IPS DF 6.9 (cell line): Measurements from ENCODE around the gene MSL1.

Source experiments
- DNase-seq: peaks from one replicate; pipeline ENCODE4 v3.0.0-alpha.2; 2013; ENCODE audit warnings: low read depth, low spot score
- H3K27ac ChIP-seq: one replicate; pipeline ENCODE4 v1.5.1; 2013; ENCODE audit warnings: low read length, control low read depth
- H3K27me3 ChIP-seq: 2 replicates; pipeline ENCODE4 v1.6.1; 2013; ENCODE audit warnings: mild to moderate bottlenecking, low read length; ENCODE audit not compliant: control insufficient read depth, insufficient read depth
- H3K36me3 ChIP-seq: 2 replicates; pipeline ENCODE4 v1.6.1; 2013; ENCODE audit warnings: low read length; ENCODE audit not compliant: control insufficient read depth, insufficient read depth
- H3K4me1 ChIP-seq: 2 replicates; pipeline ENCODE4 v1.6.1; 2013; ENCODE audit warnings: low read length; ENCODE audit not compliant: control insufficient read depth, insufficient read depth
- H3K4me3 ChIP-seq: 2 replicates; pipeline ENCODE4 v1.5.1; 2013; ENCODE audit warnings: mild to moderate bottlenecking, low read length
- H3K9me3 ChIP-seq: 2 replicates; pipeline ENCODE4 v1.6.1; 2013; ENCODE audit warnings: low read length, inconsistent platforms; ENCODE audit not compliant: control insufficient read depth, insufficient read depth
- WGBS: extraction: QIAGEN DNeasy Blood & Tissue Kit; methylation state at CpG from one replicate; pipeline ENCODE4 v1.1.7; 2013; ENCODE audit warnings: mixed read lengths, missing lambda C conversion rate; ENCODE audit not compliant: insufficient read length, insufficient coverage; 5-methylcytosine and 5-hydroxymethylcytosine counted together

MSL1 gene

GRCh38 chr17:40113907-40114245 lies 7.9 kb upstream of the MSL1 start:
- Histone ChIP-seq H3K9me3 (no peaks in the 10 kb centered on the region), H3K4me3 (no peak overlapping the region), H3K27me3 (no peaks in the 10 kb centered on the region), H3K27ac (no peak overlapping the region), H3K36me3 (no peaks in the 10 kb centered on the region), H3K4me1 (peaks cover 11% of the 10 kb centered on the region)
- no CpG with 5 or more reads among the region's 5 CpGs for WGBS
- DNase-seq = no peak

- Histone ChIP-seq H3K27me3 (no peaks in the 10 kb centered on the region), H3K4me3 (no peak overlapping the region), H3K4me1 (peaks cover 11% of the 10 kb centered on the region), H3K9me3 (no peaks in the 10 kb centered on the region), H3K36me3 (no peaks in the 10 kb centered on the region), H3K27ac (no peak overlapping the region)
- WGBS = no CpG with 5 or more reads among the region's 2 CpGs
- DNase-seq = no peak
These were observed 6.7 kb upstream of the MSL1 start for GRCh38 chr17:40115101-40115436.

- WGBS = no CpG with 5 or more reads among the region's 97 CpGs
- Histone ChIP-seq H3K4me3 (peak overlapping the region; percentile 66), H3K4me1 (no peaks in the 10 kb centered on the region), H3K9me3 (no peaks in the 10 kb centered on the region), H3K27me3 (no peaks in the 10 kb centered on the region), H3K27ac (no peak overlapping the region), H3K36me3 (peaks cover 3% of the 10 kb centered on the region; the same call in 1 of the 2 replicates)
- DNase-seq = no peak
These were observed 596 bp downstream of the MSL1 start for GRCh38 chr17:40122136-40122998.

DNA sequence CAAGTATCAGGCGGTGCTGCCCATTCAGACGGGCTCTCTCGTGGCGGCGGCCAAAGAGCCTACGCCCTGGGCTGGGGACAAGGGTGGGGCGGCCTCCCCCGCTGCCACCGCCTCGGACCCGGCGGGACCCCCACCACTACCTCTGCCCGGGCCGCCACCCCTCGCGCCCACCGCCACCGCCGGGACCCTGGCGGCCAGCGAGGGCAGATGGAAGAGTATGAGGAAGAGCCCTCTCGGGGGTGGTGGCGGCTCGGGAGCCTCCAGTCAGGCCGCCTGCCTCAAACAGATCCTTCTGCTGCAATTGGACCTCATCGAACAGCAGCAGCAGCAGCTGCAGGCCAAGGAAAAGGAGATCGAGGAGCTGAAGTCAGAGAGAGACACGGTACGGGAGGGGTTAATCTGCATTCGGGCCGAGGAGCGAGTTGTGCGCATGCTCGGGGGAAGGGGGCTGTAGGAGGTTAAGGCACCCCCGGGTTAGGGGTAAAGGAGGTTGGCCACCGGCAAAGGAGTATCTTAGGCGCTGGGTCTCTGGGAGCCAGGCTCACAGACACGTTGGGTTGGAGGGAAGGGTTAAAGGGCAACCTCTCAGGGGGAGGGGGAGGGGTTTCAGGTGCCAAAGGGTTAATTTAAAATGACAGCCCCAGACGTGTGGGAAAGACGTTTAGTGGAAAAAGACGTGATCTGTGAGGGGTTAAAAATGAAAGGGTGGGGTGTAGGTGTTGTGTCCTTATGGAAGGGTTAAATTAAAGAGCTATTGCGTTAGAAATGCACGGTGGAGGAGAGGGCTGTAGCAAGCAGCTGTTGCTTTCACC lies 1.4 kb downstream of the MSL1 start:
- Histone ChIP-seq H3K27me3 (no peaks in the 10 kb centered on the region), H3K9me3 (no peaks in the 10 kb centered on the region), H3K36me3 (peaks cover 6% of the 10 kb centered on the region; the same call in 1 of the 2 replicates), H3K4me3 (peak overlapping the region; percentile 66), H3K27ac (no peak overlapping the region), H3K4me1 (no peaks in the 10 kb centered on the region)
- 100% methylated on average over 1 of the region's 43 CpGs for WGBS
- DNase-seq = no peak

GRCh38 chr17:40123811-40124114 lies 2.0 kb downstream of the MSL1 start:
- Histone ChIP-seq H3K9me3 (no peaks in the 10 kb centered on the region), H3K27me3 (no peaks in the 10 kb centered on the region), H3K4me1 (no peaks in the 10 kb centered on the region), H3K36me3 (peaks cover 6% of the 10 kb centered on the region; the same call in 1 of the 2 replicates), H3K4me3 (peak overlapping the region; percentile 66; the same call in 1 of the 2 replicates), H3K27ac (no peak overlapping the region)
- no CpG with 5 or more reads among the region's 2 CpGs for WGBS
- DNase-seq = no peak

DNA sequence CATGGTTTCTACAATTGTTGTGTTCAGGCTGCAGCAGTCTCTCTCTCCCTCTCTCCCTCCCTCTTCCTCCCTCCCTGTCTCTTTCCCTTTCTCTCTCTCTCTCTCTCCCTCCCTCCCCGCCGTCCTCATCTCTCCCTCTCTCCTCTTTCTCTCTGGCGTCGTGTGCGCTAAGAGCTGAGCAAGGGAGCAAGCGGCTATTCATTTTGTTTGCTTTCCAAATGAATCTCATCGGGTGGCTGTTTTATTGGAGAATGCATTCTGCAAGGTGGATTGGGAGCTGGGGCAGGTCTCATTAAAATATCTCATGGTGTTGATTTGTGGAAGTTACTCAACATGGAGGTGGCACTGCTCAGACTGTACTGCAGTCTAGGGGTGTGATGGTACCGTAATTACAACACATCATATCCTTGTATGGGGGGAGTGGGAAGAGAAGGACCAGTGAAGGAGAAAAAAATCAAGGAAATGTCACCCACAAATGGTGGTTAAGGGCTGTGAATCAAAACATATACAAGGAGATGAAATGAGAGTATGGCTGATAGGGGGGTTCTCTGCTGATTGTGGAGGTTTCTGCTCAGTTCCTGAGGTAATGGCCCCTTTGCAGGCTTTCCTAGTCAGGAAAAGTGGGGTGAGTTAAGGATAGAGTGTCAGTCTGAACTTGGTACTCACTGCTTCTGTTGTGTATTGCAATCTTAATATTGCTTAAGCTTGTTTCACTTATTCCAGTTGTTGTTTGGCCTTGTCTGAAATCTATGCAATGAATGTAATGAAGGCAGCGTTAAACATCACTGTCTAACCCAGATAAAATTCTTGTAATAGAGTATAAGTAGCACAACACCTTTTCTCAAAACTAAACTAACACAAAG lies 2.7 kb downstream of the MSL1 start:
- H3K4me1 ChIP-seq = no peaks in the 10 kb centered on the region
- no CpG with 5 or more reads among the region's 9 CpGs for WGBS
- H3K9me3 ChIP-seq = no peaks in the 10 kb centered on the region
- H3K4me3 ChIP-seq = peak overlapping the region; percentile 66; the same call in 1 of the 2 replicates
- no peak for DNase-seq
- H3K27ac ChIP-seq = no peak overlapping the region
- peaks cover 9% of the 10 kb centered on the region; the same call in 1 of the 2 replicates for H3K36me3 ChIP-seq
- no peaks in the 10 kb centered on the region for H3K27me3 ChIP-seq

DNA sequence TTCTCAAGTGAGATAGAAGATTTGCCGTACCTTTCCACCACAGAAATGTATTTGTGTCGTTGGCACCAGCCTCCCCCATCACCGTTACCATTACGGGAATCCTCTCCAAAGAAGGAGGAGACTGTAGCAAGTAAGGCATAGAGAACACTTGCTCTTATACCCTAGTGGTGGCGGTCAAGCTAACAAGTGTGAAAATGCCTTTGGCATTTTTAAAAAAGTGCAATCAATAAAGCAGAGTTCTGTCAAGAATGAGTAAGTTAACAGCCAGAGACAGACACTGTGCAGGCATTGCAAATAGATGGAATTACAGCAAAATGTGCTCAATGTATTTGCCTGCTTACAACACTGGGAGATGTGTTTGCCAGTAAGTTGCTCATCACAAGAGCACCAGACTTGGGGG lies 7.7 kb downstream of the MSL1 start:
- DNase-seq = no peak
- Histone ChIP-seq H3K27me3 (no peaks in the 10 kb centered on the region), H3K27ac (no peak overlapping the region), H3K9me3 (no peaks in the 10 kb centered on the region), H3K36me3 (peaks cover 25% of the 10 kb centered on the region; the same call in 1 of the 2 replicates), H3K4me3 (no peak overlapping the region), H3K4me1 (no peaks in the 10 kb centered on the region)
- WGBS = no CpG with 5 or more reads among the region's 5 CpGs

GRCh38 chr17:40130352-40131042 lies 8.7 kb downstream of the MSL1 start:
- Histone ChIP-seq H3K4me1 (no peaks in the 10 kb centered on the region), H3K36me3 (peaks cover 27% of the 10 kb centered on the region; the same call in 1 of the 2 replicates), H3K4me3 (no peak overlapping the region), H3K27ac (no peak overlapping the region), H3K27me3 (no peaks in the 10 kb centered on the region), H3K9me3 (no peaks in the 10 kb centered on the region)
- WGBS = no CpG with 5 or more reads among the region's 7 CpGs
- no peak for DNase-seq

DNA sequence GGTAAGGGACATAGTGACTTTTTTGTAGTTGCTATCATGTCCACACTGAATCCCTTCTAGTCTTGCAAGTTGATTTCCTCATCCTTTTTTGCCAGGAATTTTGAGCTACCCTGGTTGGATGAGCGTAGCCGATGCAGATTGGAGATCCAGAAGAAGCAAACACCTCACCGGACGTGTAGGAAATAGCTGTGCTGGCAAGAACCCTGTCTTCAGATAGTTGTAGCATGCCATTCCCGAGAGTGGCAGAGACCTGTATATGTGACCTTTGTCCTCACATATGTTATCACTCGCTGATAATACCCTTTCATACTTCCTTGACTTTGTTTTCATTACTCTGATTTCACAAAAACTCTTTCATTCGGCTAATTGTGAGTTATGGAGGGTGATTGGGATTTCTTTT lies 12.4 kb downstream of the MSL1 start:
- no peaks in the 10 kb centered on the region for H3K4me1 ChIP-seq
- no peak overlapping the region for H3K27ac ChIP-seq
- DNase-seq = no peak
- peaks cover 22% of the 10 kb centered on the region; the same call in 1 of the 2 replicates for H3K36me3 ChIP-seq
- no CpG with 5 or more reads among the region's 7 CpGs for WGBS
- no peaks in the 10 kb centered on the region for H3K27me3 ChIP-seq
- H3K9me3 ChIP-seq = no peaks in the 10 kb centered on the region
- no peak overlapping the region for H3K4me3 ChIP-seq

DNA sequence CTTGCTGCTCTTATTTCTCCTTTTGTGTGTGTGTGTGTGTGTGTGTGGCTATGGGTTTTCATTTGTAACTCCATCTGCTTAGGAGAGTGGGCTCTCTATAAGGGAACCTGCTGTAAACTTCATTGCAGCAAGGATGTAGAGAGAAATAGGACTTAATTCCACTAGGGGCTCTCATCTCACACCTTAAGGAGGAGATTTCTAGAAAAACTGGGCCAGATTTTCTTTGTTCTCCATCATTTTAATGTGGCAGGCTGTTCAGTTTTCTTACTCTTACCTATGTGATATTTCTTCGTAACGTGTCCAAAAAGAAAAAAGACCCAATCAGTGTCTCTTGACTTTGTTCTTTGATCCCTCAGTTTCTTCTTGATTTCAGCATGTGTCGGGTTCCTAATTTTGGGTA lies 14.0 kb downstream of the MSL1 start:
- Histone ChIP-seq H3K36me3 (peaks cover 15% of the 10 kb centered on the region; the same call in 1 of the 2 replicates), H3K9me3 (no peaks in the 10 kb centered on the region), H3K27me3 (no peaks in the 10 kb centered on the region), H3K27ac (no peak overlapping the region), H3K4me3 (no peak overlapping the region), H3K4me1 (no peaks in the 10 kb centered on the region)
- DNase-seq = no peak
- WGBS = no CpG with 5 or more reads among the region's 3 CpGs
